GM19468 (cell line): Measurements from ENCODE around the gene MED25.

Source experiments
- ATAC-seq: cut with Tn5 transposase; IDR thresholded peaks from one replicate; pipeline ENCODE4 v1.9.1; 2021; ENCODE audit warnings: mild to moderate bottlenecking, moderate library complexity, moderate number of reproducible peaks; ENCODE audit not compliant: unreplicated experiment; ENCODE audit errors: extremely low read depth

The MED25 gene

GRCh38 chr19:49839713-49840112, 21.6 kb downstream of the MED25 start:
- ATAC-seq, result no peak

- no peak for ATAC-seq
These were observed 22.2 kb downstream of the MED25 start for GRCh38 chr19:49840321-49840720.

GRCh38 chr19:49840736-49841249, 22.7 kb downstream of the MED25 start:
- ATAC-seq, result no peak

GRCh38 chr19:49843265-49843664, 25.2 kb downstream of the MED25 start:
- no peak for ATAC-seq

- no peak for ATAC-seq
These were observed 26.3 kb downstream of the MED25 start for GRCh38 chr19:49844138-49845095.

- no peak for ATAC-seq
These were observed 27.3 kb downstream of the MED25 start for GRCh38 chr19:49845414-49845813.

GRCh38 chr19:49846408-49846807, 28.3 kb downstream of the MED25 start:
- no peak for ATAC-seq

GRCh38 chr19:49847731-49848696, 29.9 kb downstream of the MED25 start:
- ATAC-seq, result no peak

- no peak for ATAC-seq
These were observed 30.8 kb downstream of the MED25 start for GRCh38 chr19:49848938-49849337.

- no peak for ATAC-seq
These were observed 31.5 kb downstream of the MED25 start for GRCh38 chr19:49849433-49850220.

- ATAC-seq, result no peak
These were observed 32.1 kb downstream of the MED25 start for GRCh38 chr19:49850221-49850486.

GRCh38 chr19:49850487-49851342, 32.6 kb downstream of the MED25 start, which contains the start of gene PTOV1:
Gene PTOV1 (plus strand): TSS chr19:49851159.
- ATAC-seq, result peak; percentile 47

GRCh38 chr19:49851456-49852259, 33.6 kb downstream of the MED25 start:
- no peak for ATAC-seq

GRCh38 chr19:49852631-49853126, 34.6 kb downstream of the MED25 start:
- no peak for ATAC-seq

- ATAC-seq, result no peak
These were observed 35.8 kb downstream of the MED25 start for GRCh38 chr19:49853852-49854377.

GRCh38 chr19:49854378-49855263, 36.5 kb downstream of the MED25 start:
- no peak for ATAC-seq

- ATAC-seq, result no peak
These were observed 37.2 kb downstream of the MED25 start for GRCh38 chr19:49855277-49855675.
